Measurements from ENCODE around the gene HOXC11. TPM values are rescaled to one million over a fixed set of nuclear protein-coding genes. Genes with fewer than 3 reads are reported as not detected.

The HOXC11 gene
- total RNA-seq, 4 donors from 2014 or later, result 0.20 to 0.63 (median 0.60) TPM; not detected in 1

DNA sequence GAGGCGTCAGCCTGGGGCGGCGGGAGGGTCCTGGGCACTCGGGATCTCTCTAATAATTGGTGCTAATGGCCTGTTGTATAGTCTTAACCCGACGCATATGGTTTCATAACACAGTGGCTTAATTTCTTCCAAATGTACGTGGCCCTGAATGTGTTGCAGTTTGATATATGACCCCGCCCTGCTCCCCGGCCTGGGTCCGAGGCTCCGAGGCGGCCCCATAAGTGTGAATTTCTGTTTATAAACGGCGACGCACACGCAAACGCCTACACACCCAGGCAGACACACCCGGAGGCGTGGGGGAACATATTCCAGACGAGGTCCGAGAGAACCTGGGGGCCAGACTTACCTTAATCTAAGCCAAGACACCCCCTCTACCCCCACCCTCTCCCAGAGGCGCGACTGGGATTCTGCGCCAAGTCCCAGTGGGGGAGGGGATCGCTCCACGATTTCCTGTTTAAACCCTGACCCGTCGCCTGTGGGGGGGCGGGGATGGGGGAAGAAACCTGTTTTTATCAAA lies 45.6 kb downstream of the HOXC11 start:
- Histone ChIP-seq H3K4me1 (peaks cover 0 to 82% (median 23%) of the 10 kb centered on the region in 4 donors), H3K27ac (peak overlapping the region; percentile 87 to 99 (median 96)), H3K27me3 (peaks cover 0 to 36% of the 10 kb centered on the region in 2 donors), H3K4me3 (peak overlapping the region; percentile 53 to 74 (median 62)), H3K9me3 (no peaks in the 10 kb centered on the region), H3K36me3 (no peaks in the 10 kb centered on the region)
- 8 to 10% methylated on average over 25 to 26 of the region's 29 CpGs for WGBS, 2 donors
- TF ChIP-seq EP300 (IDR thresholded peaks at IDR 0.05) (no peak), POLR2A (IDR thresholded peaks at IDR 0.05) (no peak)
- TF ChIP-seq, protein P1, sequence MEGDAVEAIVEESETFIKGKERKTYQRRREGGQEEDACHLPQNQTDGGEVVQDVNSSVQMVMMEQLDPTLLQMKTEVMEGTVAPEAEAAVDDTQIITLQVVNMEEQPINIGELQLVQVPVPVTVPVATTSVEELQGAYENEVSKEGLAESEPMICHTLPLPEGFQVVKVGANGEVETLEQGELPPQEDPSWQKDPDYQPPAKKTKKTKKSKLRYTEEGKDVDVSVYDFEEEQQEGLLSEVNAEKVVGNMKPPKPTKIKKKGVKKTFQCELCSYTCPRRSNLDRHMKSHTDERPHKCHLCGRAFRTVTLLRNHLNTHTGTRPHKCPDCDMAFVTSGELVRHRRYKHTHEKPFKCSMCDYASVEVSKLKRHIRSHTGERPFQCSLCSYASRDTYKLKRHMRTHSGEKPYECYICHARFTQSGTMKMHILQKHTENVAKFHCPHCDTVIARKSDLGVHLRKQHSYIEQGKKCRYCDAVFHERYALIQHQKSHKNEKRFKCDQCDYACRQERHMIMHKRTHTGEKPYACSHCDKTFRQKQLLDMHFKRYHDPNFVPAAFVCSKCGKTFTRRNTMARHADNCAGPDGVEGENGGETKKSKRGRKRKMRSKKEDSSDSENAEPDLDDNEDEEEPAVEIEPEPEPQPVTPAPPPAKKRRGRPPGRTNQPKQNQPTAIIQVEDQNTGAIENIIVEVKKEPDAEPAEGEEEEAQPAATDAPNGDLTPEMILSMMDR (IDR thresholded peaks at IDR 0.05), result no peak
- peak in 1 of 2 donors; percentile 68 for DNase-seq (ENCODE audit: low spot score in 2 of 2)

DNA sequence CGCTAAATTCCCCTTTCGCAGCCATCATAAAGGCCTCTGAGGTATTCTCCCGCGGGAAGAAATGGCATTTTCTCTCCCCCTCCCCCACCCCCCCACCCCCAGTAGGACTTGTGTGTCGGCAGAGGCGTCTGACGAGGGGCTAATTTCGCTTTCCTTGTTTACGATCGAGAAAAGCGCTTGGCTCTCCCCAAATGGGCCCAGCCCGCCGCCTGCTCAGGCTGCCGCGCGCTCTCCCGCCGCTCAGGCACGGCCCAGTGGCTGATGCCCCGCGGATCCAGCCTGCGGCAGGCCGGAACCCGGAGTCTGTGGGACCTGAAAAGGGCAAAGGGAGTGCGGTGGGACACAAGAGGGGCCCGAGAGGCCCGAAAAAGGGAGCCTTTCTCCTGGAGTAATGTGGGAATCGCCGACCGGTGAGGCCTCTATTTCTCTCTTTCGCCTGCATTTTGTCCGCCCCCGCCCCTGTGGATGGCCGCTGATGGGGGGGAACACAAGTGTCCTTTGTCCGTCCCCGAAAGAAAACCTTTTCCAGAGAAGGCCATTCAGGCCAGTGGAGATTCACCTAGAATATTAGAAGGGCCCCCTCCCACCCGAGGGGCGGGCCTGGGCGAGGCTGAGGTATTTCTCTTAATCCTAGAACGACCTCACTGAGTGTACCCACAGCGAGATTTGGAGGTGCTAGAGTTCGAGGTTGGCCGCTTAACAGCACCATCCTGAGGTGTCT lies 46.3 kb downstream of the HOXC11 start:
- Histone ChIP-seq H3K36me3 (no peaks in the 10 kb centered on the region), H3K27ac (peak overlapping the region; percentile 87 to 99 (median 96)), H3K9me3 (no peaks in the 10 kb centered on the region), H3K4me3 (peak overlapping the region; percentile 53 to 74 (median 62)), H3K27me3 (peaks cover 0 to 36% of the 10 kb centered on the region in 2 donors), H3K4me1 (peaks cover 0 to 86% (median 25%) of the 10 kb centered on the region in 4 donors)
- WGBS, 2 donors, result 15 to 31% methylated on average over 43 of the region's 43 CpGs
- TF ChIP-seq POLR2A (IDR thresholded peaks at IDR 0.05) (no peak), EP300 (IDR thresholded peaks at IDR 0.05) (no peak)
- TF ChIP-seq, protein P1 (IDR thresholded peaks at IDR 0.05), result no peak
- no peak for DNase-seq (ENCODE audit: low spot score in 2 of 2)

DNA sequence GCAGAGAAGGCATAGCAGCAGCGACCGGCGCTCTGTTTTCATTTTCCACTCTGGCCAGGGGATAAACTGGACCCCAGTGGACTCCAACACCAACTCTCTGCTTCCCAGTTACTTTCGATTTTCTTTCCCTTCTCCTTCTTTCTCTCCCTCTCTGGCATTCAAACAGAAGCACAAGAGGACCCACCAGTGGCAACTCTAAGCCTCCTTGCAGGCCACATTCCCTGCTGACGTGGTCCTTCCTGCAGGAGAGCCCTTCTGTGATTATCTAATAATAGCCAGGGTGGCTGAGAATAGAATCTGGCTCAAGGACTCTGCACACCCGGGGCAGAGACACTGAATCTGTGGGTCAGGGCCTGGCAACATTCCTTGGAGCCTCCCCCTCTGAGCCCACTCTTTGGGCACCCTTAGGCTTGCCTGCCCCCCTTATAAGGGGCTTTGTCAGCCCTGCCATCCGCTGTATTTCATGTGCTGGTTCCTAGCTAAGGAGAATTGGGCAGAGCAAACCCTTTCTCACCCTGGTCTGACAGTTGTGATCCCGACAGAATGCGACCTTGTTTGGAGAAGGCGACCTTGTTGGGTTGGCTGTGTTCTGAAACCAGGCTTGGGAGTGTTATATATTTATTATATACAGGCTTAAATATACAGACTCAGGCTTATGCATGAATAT lies 47.1 kb downstream of the HOXC11 start:
- Histone ChIP-seq H3K9me3 (no peaks in the 10 kb centered on the region), H3K27me3 (peaks cover 0 to 30% of the 10 kb centered on the region in 2 donors), H3K4me1 (peaks cover 0 to 87% (median 29%) of the 10 kb centered on the region in 4 donors), H3K27ac (peak overlapping the region; percentile 87 to 99 (median 96)), H3K4me3 (peak overlapping the region; percentile 53 to 74 (median 62)), H3K36me3 (no peaks in the 10 kb centered on the region)
- DNase-seq (ENCODE audit: low spot score in 2 of 2), result no peak
- TF ChIP-seq, protein P1 (IDR thresholded peaks at IDR 0.05), result no peak
- TF ChIP-seq EP300 (IDR thresholded peaks at IDR 0.05) (no peak), POLR2A (IDR thresholded peaks at IDR 0.05) (no peak)
- WGBS, 2 donors, result 10 to 22% methylated on average over 10 of the region's 10 CpGs

DNA sequence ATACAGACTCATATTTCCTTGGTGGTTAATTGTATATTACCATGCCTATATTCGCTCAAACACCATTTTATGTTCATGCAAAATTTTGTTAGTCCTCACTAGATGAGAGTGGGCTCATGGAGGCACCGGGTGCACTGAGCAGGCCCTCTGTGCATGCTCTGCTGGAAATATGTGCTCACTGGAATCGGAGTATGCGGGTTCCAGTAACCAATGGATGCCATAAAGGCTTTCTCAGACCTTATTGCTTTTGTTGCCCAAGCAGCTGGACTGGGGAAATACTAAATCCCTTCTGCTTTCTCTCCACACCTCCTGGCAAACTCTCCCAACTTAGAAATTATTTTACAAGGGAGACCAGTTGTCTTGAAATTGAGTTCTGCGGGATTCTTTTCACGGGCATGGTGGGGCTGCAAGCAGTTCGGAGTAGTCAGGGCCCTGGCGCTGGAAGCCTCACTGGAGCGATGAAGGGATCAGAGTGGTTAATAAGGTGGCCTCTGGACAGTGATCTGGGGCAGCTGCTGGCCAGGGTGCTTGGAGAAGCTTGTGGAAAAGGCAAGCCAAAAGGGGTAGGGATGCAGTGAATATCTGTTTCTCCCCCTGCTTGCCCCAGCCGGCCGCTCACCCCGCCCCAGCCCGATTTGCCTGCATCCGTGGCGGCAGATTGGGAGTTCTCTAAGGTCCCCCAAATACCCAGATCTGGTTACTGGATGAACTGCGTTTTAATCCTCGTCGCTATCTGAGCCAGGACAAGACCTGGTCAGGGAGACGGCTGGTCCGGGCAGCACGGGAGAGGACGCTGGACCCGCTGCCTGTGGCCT lies 47.9 kb downstream of the HOXC11 start:
- no peak for DNase-seq (ENCODE audit: low spot score in 2 of 2)
- Histone ChIP-seq H3K27ac (peak overlapping the region; percentile 87 to 99 (median 96)), H3K4me3 (peak overlapping the region; percentile 53 to 74 (median 62)), H3K9me3 (no peaks in the 10 kb centered on the region), H3K27me3 (peaks cover 0 to 28% of the 10 kb centered on the region in 2 donors), H3K4me1 (peaks cover 0 to 87% (median 30%) of the 10 kb centered on the region in 4 donors), H3K36me3 (no peaks in the 10 kb centered on the region)
- TF ChIP-seq, protein P1 (IDR thresholded peaks at IDR 0.05), result no peak
- TF ChIP-seq EP300 (IDR thresholded peaks at IDR 0.05) (no peak), POLR2A (IDR thresholded peaks at IDR 0.05) (no peak)
- 18 to 25% methylated on average over 23 of the region's 23 CpGs for WGBS, 2 donors

All from tibial nerve (tissue), 4 donors.